D721Med (cell line): ENCODE data around the gene NIBAN1.
A peak's percentile ranks its signal among the peaks of the same experiment; 100 is the strongest.

Source experiments
- DNase-seq: peaks from one replicate; pipeline ENCODE4 v3.0.0; 2011; ENCODE audit warnings: low spot score; ENCODE audit not compliant: insufficient read length
- FAIRE-seq: peaks from 2 replicates; lab custom pipeline; 2011; peaks lifted over from hg19 to GRCh38; lab: Jason Lieb, UNC
- CTCF ChIP-seq: IDR thresholded peaks from 2 replicates; pipeline ENCODE4 v1.5.1; 2012; ENCODE audit warnings: mild to moderate bottlenecking, control low read depth; ENCODE audit not compliant: insufficient read depth; ENCODE audit errors: missing control alignments

Gene NIBAN1

GRCh38 chr1:184952428-184952827, 21.9 kb downstream of the NIBAN1 start:
- TF ChIP-seq CTCF: no peak
- no peak for FAIRE-seq

GRCh38 chr1:184951788-184952187, 22.5 kb downstream of the NIBAN1 start:
- no peak for TF ChIP-seq CTCF
- DNase-seq (no peak), FAIRE-seq (no peak)

More at GRCh38 chr1:184952428-184952827, 21.9 kb downstream of the NIBAN1 start:
- DNase-seq: no peak

GRCh38 chr1:184950906-184951305, 23.4 kb downstream of the NIBAN1 start:
- no peak for DNase-seq
- FAIRE-seq: peak; percentile 69
- no peak for TF ChIP-seq CTCF

GRCh38 chr1:184950227-184950626, 24.1 kb downstream of the NIBAN1 start:
- FAIRE-seq (no peak), DNase-seq (no peak)
- TF ChIP-seq CTCF: no peak

- no peak for TF ChIP-seq CTCF
- FAIRE-seq (peak; percentile 91), DNase-seq (no peak)
Observed at GRCh38 chr1:184947497-184948256, 26.6 kb downstream of the NIBAN1 start.

- no peak for TF ChIP-seq CTCF
- FAIRE-seq (no peak), DNase-seq (no peak)
Observed at GRCh38 chr1:184945678-184946412, 28.5 kb downstream of the NIBAN1 start.

- DNase-seq (no peak), FAIRE-seq (no peak)
Observed at GRCh38 chr1:184945029-184945428, 29.3 kb downstream of the NIBAN1 start.

More at GRCh38 chr1:184945029-184945428, 29.3 kb downstream of the NIBAN1 start:
- no peak for TF ChIP-seq CTCF
